HG03095 (cell line): ENCODE data around the gene XYLT1.

Experiments
- ATAC-seq: cut with Tn5 transposase; IDR thresholded peaks from one replicate; pipeline ENCODE4 v1.9.1; 2021; ENCODE audit warnings: moderate library complexity; ENCODE audit not compliant: unreplicated experiment

Gene XYLT1

DNA sequence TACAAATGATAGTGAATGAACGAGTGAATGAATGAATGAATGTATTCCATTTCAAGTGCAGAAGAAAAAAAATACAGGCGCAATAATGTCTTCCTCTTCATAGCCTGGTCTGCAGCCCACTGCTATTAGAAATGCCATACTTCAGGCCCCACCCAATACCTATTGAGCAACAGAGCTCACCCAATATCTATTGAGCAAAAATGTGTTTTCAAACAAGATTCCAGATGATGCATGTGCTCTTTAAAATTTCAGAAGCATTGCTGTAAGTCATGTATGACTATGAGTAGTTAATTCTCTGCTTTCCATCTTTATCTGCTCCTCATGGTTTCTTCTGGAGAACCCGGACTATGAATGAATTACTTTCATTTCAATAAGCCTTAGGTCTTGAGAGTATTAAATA is 308.2 kb downstream of the XYLT1 start:
- ATAC-seq = no peak

DNA sequence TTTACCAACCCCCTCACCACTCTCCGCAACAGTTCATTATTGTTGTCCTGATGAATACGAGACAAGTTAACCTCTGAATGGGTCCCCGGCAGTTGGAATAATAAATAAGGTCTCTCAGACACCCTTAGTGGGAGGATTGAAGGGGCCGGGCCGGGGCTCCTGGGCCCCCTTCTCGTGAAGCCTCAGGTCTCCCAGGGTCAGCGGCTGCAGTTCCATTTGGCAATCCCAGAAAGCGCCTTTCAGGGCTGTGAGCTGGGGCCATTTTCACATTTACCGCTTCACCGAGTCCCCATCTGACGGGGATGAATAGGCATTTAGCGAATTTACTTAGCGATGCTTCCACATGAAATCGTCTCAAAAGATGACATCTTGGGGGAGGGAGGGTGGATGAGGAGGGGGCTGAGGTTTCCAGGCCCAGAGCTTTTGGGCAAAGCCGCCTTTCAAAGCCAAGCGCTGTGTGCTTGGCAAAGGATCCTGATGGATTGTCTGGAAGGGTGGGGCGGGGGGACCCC is 309.8 kb downstream of the XYLT1 start:
- no peak for ATAC-seq

DNA sequence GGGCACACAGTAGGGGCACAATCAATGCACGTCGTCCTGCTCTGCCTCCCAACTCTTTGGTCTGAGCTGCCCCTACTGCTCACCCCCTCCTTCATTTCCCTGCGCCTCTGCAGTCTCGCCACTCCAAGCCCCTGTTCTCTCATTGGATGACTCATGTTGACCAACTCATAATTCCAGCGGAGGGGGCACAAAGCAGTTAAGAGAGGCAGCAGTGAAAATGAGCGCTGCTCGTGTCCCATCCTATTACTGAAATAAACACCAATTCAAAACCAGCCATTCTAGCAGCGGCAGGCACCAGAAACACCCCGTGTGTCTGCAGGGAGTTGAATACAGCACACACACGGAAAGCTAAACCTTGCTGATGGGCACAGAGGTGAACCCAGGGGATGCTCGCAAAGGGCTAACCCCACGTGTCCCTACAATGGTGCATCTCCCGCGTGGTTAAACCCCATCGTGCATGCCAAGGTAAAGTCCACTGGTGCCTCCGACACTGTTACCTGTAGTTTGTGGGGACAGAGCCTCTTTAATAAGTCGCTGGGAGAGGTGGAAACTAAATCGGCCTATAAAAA is 310.4 kb downstream of the XYLT1 start:
- no peak for ATAC-seq

- no peak for ATAC-seq
Observed at GRCh38 chr16:17159617-17160016, 311.1 kb downstream of the XYLT1 start.

- no peak for ATAC-seq
Observed at GRCh38 chr16:17155936-17156335, 314.8 kb downstream of the XYLT1 start.

DNA sequence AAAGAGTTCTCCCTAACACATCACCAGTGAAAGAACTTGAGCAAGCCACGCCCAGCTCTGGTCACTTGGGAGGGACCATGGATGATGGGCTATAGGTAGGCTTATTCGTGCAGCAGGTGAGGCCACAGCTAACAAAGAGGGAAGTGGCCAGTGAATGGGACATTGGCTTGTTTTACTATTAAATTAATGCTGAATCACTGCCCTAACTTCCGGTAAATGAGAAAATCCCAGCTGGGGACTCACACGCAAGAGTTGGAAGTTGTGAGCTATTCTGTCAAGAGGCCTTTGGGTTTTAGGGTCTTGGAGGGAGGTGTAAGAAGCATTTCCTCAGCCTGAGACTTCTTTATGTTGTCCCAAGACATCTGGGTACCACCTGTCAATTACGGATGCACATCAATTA is 315.3 kb downstream of the XYLT1 start:
- ATAC-seq = no peak

DNA sequence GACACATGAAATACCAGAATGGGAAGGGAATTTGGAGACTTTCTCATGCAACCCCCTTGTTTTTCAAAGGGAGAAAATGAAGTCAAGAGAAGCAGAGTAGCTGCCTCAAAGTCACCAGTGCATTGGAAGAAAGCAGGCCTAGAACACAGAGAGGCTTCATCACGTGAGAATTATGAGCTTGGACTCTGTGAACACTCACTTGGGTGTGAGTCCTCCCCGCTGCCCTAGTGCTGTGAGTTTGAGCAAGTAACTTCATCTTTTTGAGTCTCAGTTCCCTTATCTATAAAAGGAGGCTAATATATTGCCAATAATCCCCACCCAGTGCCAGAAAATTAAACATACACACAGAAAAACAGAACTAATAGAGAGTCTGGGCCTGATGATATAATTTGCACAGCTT is 315.8 kb downstream of the XYLT1 start:
- ATAC-seq = no peak

DNA sequence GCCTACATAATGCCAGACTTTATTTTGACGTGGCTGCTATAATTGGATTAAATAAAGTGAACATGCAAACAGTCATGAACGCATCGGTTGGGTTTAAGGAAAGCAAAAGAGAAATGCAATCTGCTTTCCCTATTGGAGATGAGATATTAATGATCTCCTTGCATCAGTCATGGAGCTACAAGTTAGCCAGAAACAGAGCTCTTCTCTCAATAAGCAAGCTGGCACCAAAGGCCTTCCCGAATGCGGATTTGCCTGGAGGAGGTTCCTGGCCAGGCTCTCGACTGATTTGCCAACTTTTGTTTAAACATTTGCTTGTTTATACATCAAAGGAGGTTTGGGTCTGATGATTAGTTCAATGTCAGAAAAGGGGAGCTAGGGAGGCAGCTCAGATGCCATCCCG is 318.4 kb downstream of the XYLT1 start:
- ATAC-seq = no peak

DNA sequence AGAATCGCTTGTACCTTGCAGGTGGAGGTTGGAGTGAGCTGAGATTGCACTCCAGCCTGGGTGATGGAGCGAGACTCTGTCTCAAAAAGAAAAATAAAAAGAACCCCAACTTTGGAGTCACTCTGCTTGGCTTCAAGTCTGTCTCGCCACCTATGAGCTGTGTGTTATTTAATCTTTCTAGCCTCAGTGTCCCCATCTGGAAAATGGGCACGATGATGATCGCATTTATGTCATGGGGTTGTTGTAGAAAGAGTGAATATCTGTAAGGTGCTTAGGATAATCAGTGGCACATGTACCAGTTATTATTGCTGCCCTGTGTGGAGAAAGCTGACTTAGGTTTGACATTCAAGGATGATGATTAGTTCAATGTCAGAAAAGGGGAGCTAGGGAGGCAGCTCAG is 319.4 kb downstream of the XYLT1 start:
- no peak for ATAC-seq

DNA sequence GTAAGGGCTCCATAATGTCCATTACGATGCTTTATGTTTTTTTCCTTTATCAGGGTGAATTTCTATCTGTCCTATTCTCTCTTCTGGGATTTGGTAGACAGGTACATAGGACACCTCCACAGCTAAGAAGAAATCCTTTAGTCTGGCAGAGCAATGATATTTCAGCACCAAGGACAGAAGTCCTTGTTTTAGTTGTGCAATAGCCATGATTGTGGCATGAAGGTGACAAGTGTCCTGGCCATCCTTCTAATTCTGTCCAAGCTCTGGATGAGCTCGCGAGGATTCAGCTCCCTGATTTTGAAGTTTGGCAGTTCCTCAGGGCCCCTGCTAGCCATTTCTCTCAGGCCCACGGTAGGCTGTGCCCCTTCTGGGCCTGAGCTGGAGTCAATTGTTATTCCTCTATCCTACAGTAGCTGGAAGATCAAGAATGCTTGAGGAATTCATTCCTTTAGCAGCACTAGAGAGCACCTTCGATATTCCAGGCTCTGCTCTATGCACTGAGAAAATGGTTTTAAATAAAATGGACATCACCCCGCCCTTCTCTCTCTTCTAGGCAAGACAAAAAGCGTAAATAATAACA is 320.8 kb downstream of the XYLT1 start:
- no peak for ATAC-seq

DNA sequence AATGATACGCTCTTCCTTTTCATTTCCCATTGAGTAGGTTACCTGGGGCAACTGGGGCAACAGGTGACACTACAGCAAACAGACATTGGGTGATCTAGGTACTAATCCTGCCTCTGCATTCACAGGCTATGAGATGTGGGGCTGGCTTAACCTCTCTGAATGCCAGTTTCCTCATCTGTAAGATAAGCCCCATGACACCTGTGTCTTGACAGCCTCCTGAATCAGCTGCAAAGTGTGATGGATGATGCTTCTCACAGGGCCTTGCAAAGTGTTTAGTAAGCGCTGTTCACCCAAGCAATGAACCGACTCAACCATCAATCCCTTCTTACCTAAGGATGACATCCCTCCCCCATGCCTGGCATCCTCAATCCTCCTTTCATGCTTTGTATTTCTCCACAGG is 322.8 kb downstream of the XYLT1 start:
- ATAC-seq = no peak

GRCh38 chr16:17145029-17145428 is 325.7 kb downstream of the XYLT1 start:
- no peak for ATAC-seq

DNA sequence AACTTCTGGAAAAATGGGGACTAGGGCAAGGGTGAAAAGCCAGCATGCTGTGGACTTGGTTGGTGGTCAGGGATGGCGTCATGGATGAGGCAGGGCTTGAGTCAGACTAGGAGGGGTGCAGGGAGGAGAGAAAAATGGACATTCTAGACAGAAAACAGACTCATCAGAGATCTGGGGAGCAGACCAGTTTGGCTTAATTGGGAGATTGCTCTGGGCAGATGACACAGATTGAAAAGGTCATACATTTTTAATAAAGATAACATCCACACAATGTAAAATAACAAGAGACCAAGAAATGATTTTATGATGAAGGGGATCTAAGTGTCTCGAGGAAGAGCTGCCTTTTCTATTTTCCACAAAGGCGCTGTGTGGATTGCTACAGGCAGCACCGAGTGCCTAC is 326.3 kb downstream of the XYLT1 start:
- ATAC-seq = no peak

DNA sequence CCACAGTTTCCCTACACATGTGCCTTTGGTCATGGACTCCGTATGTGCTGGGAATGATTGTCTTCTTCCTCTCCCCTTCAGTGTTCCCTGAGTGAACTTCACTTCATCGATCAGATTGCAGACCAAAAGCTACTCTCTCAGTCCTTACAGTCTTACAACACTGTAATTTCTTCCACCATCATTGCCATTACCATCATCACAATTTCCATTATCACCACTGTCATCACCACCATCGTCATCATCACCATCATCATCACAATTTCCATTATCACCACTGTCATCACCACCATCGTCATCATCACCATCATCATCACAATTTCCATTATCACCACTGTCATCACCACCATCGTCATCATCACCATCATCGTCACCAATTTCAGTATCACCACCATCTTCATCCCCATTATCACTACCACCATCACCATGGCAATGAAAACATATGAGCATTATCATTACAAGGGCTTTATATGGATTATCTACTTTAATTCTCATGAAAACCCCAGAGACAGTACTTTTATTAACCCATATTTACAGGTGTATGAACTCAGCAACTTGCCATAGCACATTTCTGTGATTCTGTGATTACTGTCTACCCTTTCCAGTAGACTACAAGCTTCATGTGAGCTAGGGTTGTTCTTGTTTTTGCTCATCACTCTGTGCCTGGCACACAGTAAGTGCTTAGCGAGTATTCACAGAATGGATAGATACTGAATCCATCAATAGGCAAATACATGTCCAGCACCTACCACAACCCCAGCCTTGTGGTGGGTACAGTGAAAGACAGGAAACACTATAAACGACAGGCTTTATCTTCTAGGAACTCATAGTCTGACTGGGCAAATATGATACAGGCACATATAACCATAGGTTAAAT is 327.0 kb downstream of the XYLT1 start:
- ATAC-seq = no peak

DNA sequence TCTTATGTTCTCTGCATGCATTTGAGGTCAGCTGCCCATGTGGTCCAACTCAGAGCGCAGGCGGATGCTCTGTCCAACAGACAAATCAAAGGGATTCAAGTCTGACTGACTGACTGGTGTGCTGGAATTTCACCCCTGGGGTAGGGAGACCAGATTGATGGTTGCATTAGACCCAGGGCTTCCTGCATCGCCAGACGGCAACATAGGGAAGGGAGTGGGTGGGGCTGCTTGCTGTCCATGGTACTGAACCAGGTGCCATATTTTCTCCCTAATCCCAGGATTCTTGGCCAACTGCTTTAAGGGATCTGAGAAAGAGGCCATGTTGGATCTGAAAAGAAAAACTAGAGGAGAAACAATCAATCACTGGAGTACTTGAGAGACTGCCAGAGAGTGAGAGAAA is 332.0 kb downstream of the XYLT1 start:
- no peak for ATAC-seq

- ATAC-seq = no peak
Observed at GRCh38 chr16:17135439-17135838, 335.3 kb downstream of the XYLT1 start.

DNA sequence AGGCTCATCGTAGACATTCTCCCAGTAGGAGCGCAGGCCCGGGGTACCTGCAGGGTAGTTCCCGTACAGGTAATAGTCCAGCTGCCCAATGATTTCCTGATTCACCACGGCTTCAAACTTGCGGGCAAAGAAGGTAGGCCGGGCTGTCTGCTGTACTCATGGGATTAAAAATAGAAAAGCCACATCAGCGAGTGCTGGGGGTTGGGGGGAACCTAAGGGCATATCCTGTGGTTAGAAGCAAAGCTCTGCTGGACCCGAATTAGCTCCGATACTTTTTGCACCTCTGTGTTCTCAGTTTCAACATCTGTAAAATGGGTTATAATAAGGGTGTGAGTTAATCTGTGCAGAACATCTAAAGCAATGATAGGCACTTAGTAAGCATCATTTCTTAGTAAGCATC is 336.2 kb downstream of the XYLT1 start:
- peak; percentile 90 for ATAC-seq

DNA sequence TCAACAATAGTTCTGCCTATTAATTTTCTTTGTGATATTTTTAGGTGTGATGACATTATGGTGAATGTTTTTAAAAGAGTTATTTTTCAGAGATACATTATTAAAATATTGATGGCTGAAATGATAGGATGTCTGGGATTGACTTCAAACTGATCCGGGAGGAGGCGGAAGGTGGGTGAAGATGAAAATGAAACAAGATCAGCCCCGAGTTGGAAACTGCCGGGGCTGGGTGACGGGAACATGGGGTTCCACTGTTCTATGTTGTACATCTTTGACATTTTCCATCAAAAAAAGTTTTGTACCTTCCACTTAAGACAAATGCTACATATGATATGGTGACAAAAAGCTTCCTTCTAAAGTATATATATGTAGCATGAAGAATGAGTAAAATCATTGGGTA is 336.9 kb downstream of the XYLT1 start:
- ATAC-seq = no peak

- no peak for ATAC-seq
Observed at GRCh38 chr16:17131351-17131750, 339.4 kb downstream of the XYLT1 start.

DNA sequence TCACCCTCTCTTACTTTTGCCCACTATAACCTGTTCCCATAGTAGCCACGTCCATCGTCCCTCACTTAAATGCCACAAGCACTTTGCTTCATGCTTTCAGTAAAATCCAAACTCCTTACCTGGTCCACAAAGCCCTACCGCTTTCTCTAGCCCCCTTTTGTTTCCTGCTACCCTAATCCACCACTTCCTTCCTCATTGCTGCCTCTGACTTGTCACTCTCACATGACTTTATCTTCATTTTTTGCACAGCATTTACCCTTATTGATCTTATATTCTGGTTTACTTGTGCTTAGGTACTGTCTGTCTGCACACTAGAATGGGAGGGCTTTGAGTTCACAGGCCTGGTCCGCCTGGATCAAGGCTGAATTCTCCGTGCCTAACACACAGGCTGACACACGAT is 340.0 kb downstream of the XYLT1 start:
- ATAC-seq = no peak

DNA sequence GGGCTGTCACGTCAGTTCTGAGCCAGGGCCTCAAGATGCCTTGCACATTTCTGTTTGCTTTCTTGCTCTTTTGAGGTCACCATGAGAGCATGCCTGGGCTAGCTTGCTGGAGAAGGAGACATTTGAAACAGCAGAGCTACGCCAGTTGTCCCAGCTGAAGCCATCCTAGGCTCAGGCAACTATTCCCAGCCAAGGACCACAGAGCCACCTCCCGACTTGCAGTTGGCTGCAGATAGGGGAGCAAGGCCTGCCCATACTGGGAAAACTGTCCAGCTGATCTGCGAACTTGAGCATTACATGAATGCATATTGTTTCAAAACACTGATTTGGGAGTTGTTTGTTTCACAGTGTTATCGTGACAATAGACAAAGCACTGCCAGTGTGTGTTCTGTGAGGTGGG is 340.8 kb downstream of the XYLT1 start:
- no peak for ATAC-seq

- no peak for ATAC-seq
Observed at GRCh38 chr16:17128791-17129190, 342.0 kb downstream of the XYLT1 start.
